Natural killer cell (primary cell): ENCODE data around the gene EPS15. TPM values are rescaled to one million over a fixed set of nuclear protein-coding genes. Genes with fewer than 3 reads are reported as not detected.
A peak's percentile ranks its signal among the peaks of the same experiment; 100 is the strongest.

Source experiments
- ATAC-seq, 3 donors: fragments of 150-1000 bp in 2 of 3; fragments of 200-7000 bp in 1 of 3; cut with Tn5 transposase; 1 replicate in 1 of 3; 2 replicates in 2 of 3; pipeline ENCODE4 v1.10.0; 2021; ENCODE audit warnings: mild to moderate bottlenecking in 2 of 3, moderate library complexity in 2 of 3
- DNase-seq, 2 donors: peaks; one replicate each; pipeline versions ENCODE4 v3.0.0 to v3.0.0-alpha.2; 2013 to 2021; ENCODE audit warnings: mixed read lengths in 1 of 2
- H3K27ac ChIP-seq: one replicate; pipeline ENCODE4 v1.5.1; 2013; ENCODE audit warnings: mild to moderate bottlenecking, low read length
- H3K27me3 ChIP-seq: one replicate; pipeline ENCODE4 v1.6.1; 2013; ENCODE audit warnings: low read length; ENCODE audit not compliant: control insufficient read depth, insufficient read depth
- H3K36me3 ChIP-seq: one replicate; pipeline ENCODE4 v1.6.1; 2013; ENCODE audit warnings: low read length; ENCODE audit not compliant: control insufficient read depth, insufficient read depth
- H3K4me1 ChIP-seq: one replicate; pipeline ENCODE4 v1.6.1; 2013; ENCODE audit warnings: low read length; ENCODE audit not compliant: control insufficient read depth, insufficient read depth
- H3K4me3 ChIP-seq: one replicate; pipeline ENCODE4 v1.5.1; 2013; ENCODE audit warnings: low read length
- H3K9me3 ChIP-seq: one replicate; pipeline ENCODE4 v1.6.1; 2013; ENCODE audit warnings: low read length; ENCODE audit not compliant: control insufficient read depth, insufficient read depth
- H3K27ac Mint-ChIP-seq, 2 donors: one replicate each; pipeline ENCODE4 v1.8.0; 2022; ENCODE audit warnings: mild to moderate bottlenecking in 2 of 2, mixed read lengths in 2 of 2, moderate library complexity in 1 of 2
- H3K27me3 Mint-ChIP-seq, 2 donors: one replicate each; pipeline ENCODE4 v1.8.0; 2022; ENCODE audit warnings: low read depth in 2 of 2, mixed read lengths in 2 of 2
- H3K36me3 Mint-ChIP-seq: one replicate; pipeline ENCODE4 v1.8.0; 2022; ENCODE audit warnings: mixed read lengths
- H3K4me1 Mint-ChIP-seq, 2 donors: one replicate each; pipeline ENCODE4 v1.8.0; 2022; ENCODE audit warnings: mixed read lengths in 2 of 2
- H3K4me3 Mint-ChIP-seq: one replicate; pipeline ENCODE4 v1.8.0; 2022; ENCODE audit warnings: mild to moderate bottlenecking, moderate library complexity, mixed read lengths
- H3K9me3 Mint-ChIP-seq, 2 donors: one replicate each; pipeline ENCODE4 v1.8.0; 2022; ENCODE audit warnings: mixed read lengths in 2 of 2
- WGBS: methylation state at CpG from one replicate; pipeline ENCODE4 v1.1.7; 2013; ENCODE audit warnings: missing lambda C conversion rate; ENCODE audit not compliant: insufficient coverage; 5-methylcytosine and 5-hydroxymethylcytosine counted together
- intact Hi-C: fragments of 100-400 bp; cut with micrococcal nuclease; formaldehyde crosslinking; loops from one replicate; pipeline ENCODE4 v1.14.2; 2022
- total RNA-seq, 4 donors: library from RNA; stranded (reverse); fragments of 120-200 nt in 1 of 4; gene quantifications; one replicate each; pipeline versions ENCODE4 v1.2.3 to v1.2.4, GENCODE V29; 2013 to 2022
- TF ChIP-seq, protein P1 (sequence below): fragments of 200-600 bp; IDR thresholded peaks from one replicate; pipeline ENCODE4 v1.8.0; 2022; ENCODE audit warnings: antibody characterized with exemption

The EPS15 gene
- total RNA-seq, 3 donors from 2014 or later (not counting 1 experiment from before 2014, with no cell fraction given): 92.7 to 127 (median 93.5) TPM

DNA sequence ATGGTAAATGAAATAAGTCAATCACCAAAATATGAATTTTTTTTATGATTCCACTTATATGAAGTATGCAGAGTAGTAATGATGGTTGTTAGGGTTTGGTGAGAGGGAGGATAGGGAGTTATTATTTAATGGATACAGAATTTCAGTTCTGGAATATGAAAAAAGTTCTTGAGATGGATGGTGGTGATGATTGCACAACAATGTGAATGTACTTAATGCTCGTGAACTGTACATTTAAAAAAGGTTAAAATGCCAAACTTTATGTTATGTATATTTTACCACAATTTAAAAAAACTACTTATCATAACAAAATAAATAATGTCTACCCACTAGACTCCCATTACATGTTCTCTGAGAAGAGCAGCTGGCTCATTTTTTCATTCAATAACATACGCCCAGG is 133.3 kb downstream of the EPS15 start:
- peaks cover 3% of the 10 kb centered on the region for H3K9me3 ChIP-seq
- WGBS: 100% methylated on average over 1 of the region's 2 CpGs
- intact Hi-C loops: no loop called here
- TF ChIP-seq, protein P1, sequence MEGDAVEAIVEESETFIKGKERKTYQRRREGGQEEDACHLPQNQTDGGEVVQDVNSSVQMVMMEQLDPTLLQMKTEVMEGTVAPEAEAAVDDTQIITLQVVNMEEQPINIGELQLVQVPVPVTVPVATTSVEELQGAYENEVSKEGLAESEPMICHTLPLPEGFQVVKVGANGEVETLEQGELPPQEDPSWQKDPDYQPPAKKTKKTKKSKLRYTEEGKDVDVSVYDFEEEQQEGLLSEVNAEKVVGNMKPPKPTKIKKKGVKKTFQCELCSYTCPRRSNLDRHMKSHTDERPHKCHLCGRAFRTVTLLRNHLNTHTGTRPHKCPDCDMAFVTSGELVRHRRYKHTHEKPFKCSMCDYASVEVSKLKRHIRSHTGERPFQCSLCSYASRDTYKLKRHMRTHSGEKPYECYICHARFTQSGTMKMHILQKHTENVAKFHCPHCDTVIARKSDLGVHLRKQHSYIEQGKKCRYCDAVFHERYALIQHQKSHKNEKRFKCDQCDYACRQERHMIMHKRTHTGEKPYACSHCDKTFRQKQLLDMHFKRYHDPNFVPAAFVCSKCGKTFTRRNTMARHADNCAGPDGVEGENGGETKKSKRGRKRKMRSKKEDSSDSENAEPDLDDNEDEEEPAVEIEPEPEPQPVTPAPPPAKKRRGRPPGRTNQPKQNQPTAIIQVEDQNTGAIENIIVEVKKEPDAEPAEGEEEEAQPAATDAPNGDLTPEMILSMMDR: no peak
- Mint-ChIP-seq H3K27ac (no peak overlapping the region), H3K4me1 (peaks cover 5% of the 10 kb centered on the region in 2 donors), H3K9me3 (no peaks in the 10 kb centered on the region), H3K36me3 (peaks cover 12% of the 10 kb centered on the region), H3K4me3 (no peak overlapping the region), H3K27me3 (no peaks in the 10 kb centered on the region)
- no peak overlapping the region for H3K27ac ChIP-seq
- no peak overlapping the region for H3K4me3 ChIP-seq
- peaks cover 12% of the 10 kb centered on the region for H3K36me3 ChIP-seq
- no peaks in the 10 kb centered on the region for H3K27me3 ChIP-seq
- DNase-seq: no peak
- H3K4me1 ChIP-seq: no peaks in the 10 kb centered on the region
- ATAC-seq: no peak

GRCh38 chr1:51381964-51382363 is 137.1 kb downstream of the EPS15 start:
- DNase-seq (no peak), ATAC-seq (no peak)
- intact Hi-C loops: no loop called here
- H3K27ac ChIP-seq: no peak overlapping the region
- H3K4me1 ChIP-seq: no peaks in the 10 kb centered on the region
- Mint-ChIP-seq H3K36me3 (peaks cover 12% of the 10 kb centered on the region), H3K27ac (peak overlapping the region; percentile 3 to 27), H3K9me3 (no peaks in the 10 kb centered on the region), H3K4me1 (no peaks in the 10 kb centered on the region), H3K27me3 (no peaks in the 10 kb centered on the region), H3K4me3 (no peak overlapping the region)
- H3K9me3 ChIP-seq: peaks cover 3% of the 10 kb centered on the region
- H3K4me3 ChIP-seq: no peak overlapping the region
- H3K36me3 ChIP-seq: peaks cover 28% of the 10 kb centered on the region
- H3K27me3 ChIP-seq: no peaks in the 10 kb centered on the region
- TF ChIP-seq, protein P1: no peak

GRCh38 chr1:51380936-51381335 is 138.1 kb downstream of the EPS15 start:
- Histone ChIP-seq H3K4me1 (no peaks in the 10 kb centered on the region), H3K27ac (no peak overlapping the region), H3K27me3 (no peaks in the 10 kb centered on the region), H3K4me3 (no peak overlapping the region), H3K36me3 (peaks cover 29% of the 10 kb centered on the region), H3K9me3 (peaks cover 3% of the 10 kb centered on the region)
- Mint-ChIP-seq H3K4me1 (no peaks in the 10 kb centered on the region), H3K9me3 (no peaks in the 10 kb centered on the region), H3K27ac (no peak overlapping the region), H3K27me3 (no peaks in the 10 kb centered on the region), H3K4me3 (no peak overlapping the region), H3K36me3 (peaks cover 12% of the 10 kb centered on the region)
- 100% methylated on average over 1 of the region's 1 CpG for WGBS
- no peak for ATAC-seq
- no peak for DNase-seq
- intact Hi-C loops: no loop called here
- TF ChIP-seq, protein P1: no peak

DNA sequence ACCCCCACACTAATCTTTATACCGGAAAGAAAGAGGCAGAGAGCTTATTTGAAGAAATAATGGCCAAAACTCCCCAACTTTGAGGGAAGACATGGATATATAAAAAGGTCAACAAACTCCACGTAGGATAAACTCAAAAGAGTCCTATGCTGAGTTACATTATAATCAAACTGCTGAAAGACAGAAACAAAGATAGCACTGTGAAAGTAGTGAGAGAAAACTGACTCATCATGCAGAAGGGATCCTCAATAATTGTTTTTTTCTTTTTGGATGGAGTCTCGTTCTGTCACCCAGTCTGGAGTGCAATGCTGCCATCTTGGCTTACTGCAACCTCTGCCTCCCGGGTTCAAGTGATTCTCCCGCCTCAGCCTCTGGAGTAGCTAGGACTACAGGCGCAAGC is 140.2 kb downstream of the EPS15 start:
- H3K36me3 Mint-ChIP-seq: peaks cover 12% of the 10 kb centered on the region
- no peaks in the 10 kb centered on the region for H3K9me3 ChIP-seq

More for the DNA sequence above, 140.2 kb downstream of the EPS15 start:
- intact Hi-C loops: no loop called here
- Histone ChIP-seq H3K36me3 (peaks cover 25% of the 10 kb centered on the region), H3K4me3 (no peak overlapping the region), H3K4me1 (no peaks in the 10 kb centered on the region), H3K27me3 (no peaks in the 10 kb centered on the region), H3K27ac (no peak overlapping the region)
- no peaks in the 10 kb centered on the region for H3K4me1 Mint-ChIP-seq
- H3K27ac Mint-ChIP-seq: no peak overlapping the region
- no peaks in the 10 kb centered on the region for H3K27me3 Mint-ChIP-seq
- H3K9me3 Mint-ChIP-seq: no peaks in the 10 kb centered on the region
- ATAC-seq: no peak
- TF ChIP-seq, protein P1: no peak
- no peak for DNase-seq
- H3K4me3 Mint-ChIP-seq: no peak overlapping the region
- WGBS: 98% methylated on average over 5 of the region's 6 CpGs
